DMS79 treated with DMSO at 0.1 percent for 48 hours (cell line): ENCODE measurements around the gene GLB1L.

Experiments used
- DNase-seq: peaks from one replicate; lab custom pipeline; 2025; lab: John Stamatoyannopoulos, UW

Gene GLB1L

DNA sequence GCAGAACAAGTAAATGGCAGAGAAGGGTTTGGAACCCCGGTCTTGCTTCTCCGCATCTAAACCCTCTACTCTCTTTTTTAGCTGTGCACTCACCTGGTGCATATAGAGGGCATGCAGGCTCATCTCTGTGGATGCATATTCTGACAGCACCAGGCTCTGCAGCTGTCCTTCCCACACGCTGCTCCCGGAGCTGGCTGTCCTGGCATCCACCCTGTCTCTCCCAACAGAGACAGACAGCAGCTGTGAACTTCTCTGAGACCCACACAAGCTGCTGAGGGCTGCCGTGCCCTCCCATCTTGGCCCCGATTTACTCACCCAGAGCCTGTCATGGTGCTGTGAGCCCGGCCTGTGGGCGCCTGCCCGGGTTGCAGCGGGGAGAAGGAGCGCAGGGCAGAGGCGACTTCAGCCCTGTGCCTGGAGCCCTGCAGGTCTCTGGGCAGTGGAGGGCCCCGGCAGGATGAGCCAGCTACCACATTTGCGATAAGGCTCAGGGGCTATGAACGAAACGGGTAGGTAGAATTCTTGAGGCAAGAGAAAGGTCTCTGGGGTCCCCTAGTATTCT, 23.2 kb downstream of the GLB1L start:
- DNase-seq, result no peak

- peak; percentile 3 for DNase-seq
These were observed 24.4 kb downstream of the GLB1L start for GRCh38 chr2:219220652-219221402.

DNA sequence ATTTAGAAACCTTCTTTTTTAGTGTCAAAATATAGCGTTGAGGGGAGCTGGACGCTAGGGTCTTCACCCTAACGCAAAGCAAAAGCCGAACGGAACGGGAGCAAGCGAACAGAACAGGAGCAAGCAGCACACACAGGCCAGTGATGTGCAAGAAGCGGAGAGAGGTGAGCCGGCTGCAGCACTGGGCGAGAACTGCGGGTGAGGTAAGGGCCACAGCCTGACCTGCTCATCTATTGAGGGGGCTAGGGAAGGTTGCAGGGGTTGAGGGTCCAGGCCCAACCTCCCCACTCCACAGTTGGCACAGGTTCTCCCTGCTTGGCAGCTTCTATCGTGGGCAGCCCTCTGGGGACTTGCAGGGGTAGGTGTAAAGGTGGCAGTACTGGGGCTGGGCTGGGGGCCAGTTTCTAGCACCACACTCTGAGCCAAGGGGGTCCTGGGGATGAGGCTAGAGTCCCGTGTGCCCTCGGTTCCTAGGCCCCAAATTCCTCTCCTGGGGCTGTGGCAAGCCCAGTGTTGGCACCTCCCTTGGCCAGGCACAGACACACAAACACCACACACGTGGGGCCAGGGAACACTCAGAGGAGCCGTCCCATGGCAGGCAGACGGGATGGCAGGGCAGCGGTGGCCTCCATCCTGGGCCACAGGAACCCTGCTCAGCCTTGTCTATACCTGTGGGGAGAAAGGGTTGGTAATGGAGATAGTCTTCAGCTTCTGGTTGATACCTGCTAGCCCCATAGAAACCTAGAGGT, 25.3 kb downstream of the GLB1L start:
- DNase-seq, result no peak

DNA sequence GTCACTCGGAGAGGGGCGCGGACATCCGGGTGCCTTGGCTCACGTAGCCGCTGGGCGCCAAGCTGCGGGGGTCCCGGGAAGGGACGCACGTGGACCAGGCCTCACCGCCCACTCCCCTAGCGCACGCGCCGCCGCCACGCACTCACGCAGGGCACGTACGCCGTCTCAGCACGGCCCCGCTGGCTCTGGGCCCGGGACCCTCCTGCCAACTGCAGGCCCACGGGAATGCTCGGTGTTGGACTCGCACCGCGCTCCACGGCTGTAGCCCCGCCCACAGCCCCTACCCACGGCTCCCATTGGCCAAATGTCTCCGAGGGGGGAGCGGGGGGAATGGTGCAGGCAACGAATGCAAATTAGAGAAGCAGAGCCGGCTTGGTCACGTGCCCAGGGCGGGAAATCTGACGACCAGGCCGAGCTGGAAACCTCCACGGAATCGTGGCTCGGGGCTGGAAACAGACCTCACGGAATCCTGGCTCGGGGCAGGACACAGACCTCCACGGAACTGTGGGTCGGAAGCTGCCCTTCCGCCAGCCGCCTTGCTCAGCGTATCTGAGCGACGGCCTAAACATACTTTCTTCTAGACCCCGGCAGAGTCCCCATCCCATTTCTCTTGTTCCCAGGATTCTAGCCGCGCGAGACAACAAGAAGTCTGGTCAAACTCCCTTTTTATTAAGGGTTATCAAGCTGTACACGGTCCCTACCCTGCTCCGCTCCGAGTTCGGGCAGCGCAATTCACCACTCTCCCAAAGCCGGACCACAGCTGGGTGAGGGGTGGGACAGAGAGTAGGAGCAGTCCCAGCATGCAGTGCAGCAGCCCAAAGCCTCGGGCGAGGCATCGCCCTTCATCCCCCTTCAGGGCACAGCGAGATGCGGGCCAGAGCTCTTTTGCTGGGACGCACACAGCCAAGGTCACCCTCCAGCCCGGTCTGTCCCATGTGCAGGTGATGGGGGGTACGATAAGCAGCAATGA, 26.2 kb downstream of the GLB1L start, which contains the start of gene ABCB6:
ABCB6 (minus strand) TSS at position 227 of the 970 bp plus-strand sequence. CDS start 285 bp downstream, outside the sequence.
- peak; percentile 83 for DNase-seq

- peak; percentile 64 for DNase-seq
These were observed 27.0 kb downstream of the GLB1L start for GRCh38 chr2:219218217-219218731.

- no peak for DNase-seq
These were observed 28.7 kb downstream of the GLB1L start for GRCh38 chr2:219216535-219216915.

DNA sequence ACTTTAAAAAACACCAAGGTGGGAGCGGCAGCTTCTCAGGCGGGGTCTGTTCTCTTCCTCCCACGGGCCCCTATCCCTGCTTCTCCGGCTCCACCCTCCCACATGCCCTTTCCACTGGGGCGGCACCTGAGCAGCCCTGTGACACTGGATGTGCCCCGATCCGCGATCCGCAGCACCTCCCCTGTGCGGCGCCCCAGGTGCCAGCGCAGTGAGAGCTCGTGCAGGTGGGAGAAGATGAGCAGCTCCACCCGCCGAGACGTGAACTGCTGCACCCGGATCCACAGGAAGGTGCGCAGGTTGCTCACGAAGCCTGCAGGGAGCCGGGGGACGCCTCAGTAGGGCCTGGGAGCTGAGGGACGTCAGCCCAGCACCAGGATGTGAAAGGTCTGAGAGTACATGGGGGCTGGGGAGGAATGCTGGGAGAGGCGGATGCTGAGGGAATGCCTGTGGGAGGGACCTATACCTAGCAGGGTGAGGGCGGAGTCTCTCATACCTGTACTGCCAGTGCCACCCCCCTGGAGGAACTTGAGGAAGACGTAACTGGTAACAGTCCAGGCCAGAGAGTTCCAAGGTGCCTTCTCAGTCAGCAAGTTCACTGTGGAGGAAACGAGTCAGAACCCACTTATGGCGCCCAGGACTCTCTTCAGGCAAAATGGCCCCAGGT, 29.2 kb downstream of the GLB1L start:
- no peak for DNase-seq

DNA sequence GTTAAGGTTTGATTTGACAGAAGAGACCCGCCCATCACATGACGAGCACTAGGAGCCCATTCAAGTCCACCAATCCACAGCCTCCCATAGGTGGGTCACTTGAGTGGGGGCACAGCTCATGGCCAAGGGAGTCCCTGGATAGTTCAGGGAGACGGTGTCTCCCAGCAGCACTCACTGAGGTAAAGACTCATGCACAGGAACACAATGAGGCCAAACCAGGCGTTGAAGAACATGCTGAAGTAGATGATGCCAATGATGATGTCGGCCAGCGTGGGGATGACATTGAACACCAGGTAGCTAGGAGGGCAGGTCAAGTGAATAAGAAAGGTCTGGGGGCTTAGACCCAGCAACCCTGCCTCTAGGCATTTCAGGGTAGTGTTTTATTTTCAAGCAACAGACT, 30.5 kb downstream of the GLB1L start:
- no peak for DNase-seq

DNA sequence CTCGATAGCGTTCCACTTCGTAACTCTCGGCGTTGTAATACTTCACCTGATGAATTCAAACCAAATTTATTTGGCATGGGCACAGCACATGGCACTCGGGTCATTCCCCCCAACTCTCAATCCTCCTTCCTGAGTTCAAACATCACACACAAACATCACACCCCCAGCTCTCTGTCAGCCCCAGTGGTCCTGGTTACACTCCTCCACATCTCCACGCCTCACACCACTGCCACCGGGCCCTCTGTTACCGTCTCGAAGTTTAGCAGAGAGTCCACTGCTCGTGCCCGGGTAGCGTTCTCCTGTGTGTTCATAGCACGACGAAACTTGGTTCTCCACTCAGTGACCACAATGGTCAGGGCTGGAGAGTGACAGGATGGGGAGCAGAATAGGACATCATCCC, 31.1 kb downstream of the GLB1L start:
- no peak for DNase-seq

DNA sequence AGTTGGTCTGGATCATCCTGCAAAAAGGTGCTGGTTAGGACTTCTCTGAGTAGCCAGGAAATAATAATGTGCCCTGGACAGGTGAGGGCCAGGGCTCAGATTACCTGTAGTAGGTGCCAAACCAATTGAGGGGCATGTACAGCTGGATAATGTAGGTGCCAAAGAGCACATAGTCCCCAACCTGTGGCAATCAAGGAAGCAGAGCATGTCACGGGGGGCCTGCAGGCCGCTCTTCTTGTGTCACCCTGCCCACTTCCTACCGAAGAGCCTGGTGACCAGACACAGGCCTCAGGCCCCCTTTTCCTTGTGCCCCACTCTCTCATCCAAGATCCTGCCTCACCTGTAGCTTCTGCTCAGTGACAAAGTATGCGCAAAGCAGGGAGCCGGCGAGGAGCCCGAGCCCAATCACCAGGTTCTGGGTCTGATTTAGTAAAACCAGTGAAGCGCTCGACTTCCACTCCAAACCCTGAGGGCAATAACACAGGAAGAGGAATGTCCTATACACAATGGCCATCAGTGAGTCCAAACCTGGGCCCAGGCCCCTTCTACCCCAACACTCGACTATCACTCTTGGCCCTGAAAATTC, 31.7 kb downstream of the GLB1L start:
- DNase-seq, result no peak

DNA sequence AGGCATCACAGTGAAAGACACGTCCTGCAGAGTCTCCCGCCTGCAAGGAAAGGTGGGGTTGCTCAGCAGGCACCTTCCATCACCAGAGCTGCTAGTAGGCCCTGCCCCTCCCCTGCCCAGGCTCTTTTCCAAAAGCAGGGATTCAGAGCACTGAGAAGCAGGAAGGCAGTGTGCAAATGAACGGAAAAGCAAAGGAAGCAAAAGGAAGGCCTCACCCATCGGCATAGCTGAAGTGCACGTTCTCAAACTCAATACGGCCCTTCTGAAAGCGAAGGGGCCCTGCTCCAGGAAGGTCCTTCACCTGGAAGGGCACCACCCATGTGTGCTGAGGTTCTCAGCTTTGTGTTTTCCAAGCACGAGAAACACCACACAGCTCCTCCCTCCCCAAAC, 32.2 kb downstream of the GLB1L start:
- no peak for DNase-seq

- DNase-seq, result no peak
These were observed 34.3 kb downstream of the GLB1L start for GRCh38 chr2:219210886-219211362.

DNA sequence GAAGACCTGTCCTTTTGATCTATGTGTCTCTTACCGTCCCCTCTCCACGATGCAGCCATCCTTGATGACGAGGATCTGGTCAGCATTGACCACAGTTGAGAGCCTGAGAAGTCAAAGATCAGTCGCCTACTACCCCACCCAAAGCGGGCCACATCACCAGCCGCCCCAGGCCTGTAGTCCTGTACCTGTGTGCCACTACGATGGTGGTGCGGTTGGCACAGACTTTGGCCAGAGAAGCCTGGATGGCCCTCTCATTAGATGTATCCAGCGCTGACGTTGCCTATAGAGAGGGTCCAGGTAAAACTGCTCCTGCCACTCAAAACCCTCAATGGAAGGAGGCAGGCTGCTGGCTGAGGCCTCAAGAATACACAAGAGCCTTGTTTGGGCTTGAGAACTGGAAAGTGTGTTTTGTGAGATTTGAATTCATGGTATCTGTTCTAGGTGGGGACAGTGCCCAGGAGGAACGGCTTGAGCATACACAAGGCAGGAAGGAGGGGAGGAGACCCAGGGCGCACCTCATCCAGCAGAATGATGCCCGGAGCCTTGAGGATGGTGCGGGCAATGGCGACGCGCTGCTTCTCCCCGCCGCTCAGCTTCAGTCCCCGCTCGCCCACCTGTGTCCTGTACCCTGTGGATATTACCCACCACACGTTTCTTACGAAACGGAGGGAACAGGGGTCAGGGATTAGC, 34.9 kb downstream of the GLB1L start:
- no peak for DNase-seq

GRCh38 chr2:219209236-219210195, 35.7 kb downstream of the GLB1L start:
- DNase-seq, result no peak

- DNase-seq, result peak; percentile 72
These were observed 37.1 kb downstream of the GLB1L start for GRCh38 chr2:219207884-219208740.

- DNase-seq, result no peak
These were observed 37.9 kb downstream of the GLB1L start for GRCh38 chr2:219207134-219207883.
